RKO (cell line): ENCODE results near the gene ESF1.
"Not testable (repeated sequence)": the region's sequence is repeated elsewhere in the genome, so short reads cannot be mapped to it uniquely, and the experiment has no call there.

Experiments used
- DNase-seq: peaks from one replicate; pipeline ENCODE4 v3.0.0-alpha.2; 2016; ENCODE audit warnings: low spot score

The ESF1 gene

DNA sequence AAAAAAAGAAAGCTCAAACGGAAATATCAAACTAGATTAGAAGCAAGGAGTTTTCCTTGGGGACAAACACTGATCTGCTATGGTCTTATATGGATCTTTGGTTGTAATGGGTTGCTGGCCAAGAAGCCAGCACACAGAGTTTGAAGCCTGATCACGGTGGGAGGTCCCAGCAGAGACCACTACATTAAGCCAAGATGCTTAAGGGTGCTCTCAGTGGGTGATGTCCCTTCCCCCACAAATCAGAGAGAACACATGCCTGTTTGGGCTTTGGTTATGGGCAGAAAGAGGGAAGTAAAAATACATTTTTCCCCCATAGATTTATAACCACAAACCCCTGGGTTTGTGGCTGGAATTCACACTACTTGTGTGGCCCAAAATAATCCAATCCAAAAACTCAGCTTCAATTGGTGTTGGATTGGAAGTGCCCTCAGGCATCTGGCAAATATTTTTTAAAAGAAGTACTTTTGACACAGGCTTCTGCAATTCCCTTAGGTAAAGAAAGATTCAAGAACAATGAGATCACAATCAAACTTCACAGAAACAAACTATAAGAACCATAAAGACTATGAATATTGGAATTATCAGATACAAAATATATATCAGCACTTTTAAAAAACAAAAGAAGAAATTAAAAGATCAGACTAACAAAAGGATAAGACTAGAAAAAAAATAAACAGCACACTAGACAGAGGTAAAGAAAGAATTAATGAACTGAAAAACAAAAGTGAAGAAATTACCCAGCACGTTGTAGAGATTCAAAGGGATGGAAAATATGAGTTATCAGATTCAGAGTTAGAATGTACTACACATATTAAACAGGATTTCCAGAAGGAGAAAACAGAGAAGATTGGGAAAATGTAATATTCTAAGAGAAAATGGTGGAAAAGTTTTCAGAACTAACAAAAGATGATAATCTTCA is 44.7 kb downstream of the ESF1 start:
- no peak for DNase-seq

DNA sequence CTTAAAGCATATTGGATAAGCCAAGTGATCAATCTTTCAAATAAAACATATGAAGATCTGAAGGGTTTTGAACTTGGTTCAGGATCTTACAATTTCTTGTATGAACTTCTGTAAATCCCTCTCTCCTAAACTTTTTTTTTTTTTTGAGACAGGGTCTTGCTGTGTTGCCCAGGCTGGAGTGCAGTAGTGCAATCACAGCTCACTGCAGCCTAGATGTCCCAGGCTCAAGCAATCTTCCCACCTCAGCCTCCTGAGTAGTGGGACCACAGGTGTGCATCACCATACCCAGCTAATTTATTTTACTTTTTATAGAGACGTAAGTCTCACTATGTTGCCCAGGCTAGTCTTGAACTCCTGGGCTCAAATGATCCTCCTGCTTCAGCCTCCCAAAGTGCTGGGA is 46.5 kb downstream of the ESF1 start:
- not testable (repeated sequence) for DNase-seq

DNA sequence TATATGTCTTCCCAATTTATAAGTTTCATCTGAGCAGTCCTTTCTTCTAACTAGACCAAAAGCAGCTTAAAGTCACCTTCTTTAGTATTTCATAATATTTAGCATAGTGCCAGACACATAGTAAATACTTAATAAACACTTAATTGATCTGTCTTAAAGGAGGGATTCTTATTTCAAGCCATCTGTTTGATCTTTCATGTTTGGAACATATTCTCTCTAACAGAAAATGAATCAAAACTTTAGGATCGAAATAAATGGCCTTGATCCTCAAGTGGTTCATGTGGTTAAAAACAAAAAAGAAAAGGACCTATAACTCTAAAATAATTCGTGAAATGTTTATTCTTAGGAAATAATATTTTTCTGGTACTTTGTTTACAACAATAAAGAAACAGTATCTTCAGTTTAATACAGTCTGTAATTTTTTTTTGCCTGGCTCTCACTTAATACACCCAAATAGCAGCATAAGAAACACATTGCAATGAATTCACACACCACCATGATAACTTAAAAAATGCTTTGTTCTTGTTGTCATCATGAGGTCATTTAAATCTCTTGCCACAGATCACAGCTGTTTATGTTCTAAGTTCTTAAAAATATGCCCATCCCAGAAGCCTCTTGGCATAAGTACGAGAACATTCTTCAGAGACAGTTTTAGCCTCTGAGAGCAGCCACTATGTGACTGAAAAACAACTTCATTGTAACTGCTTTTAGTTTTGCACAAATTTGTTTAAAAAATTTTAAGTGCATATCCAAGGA is 48.1 kb downstream of the ESF1 start:
- DNase-seq: no peak

DNA sequence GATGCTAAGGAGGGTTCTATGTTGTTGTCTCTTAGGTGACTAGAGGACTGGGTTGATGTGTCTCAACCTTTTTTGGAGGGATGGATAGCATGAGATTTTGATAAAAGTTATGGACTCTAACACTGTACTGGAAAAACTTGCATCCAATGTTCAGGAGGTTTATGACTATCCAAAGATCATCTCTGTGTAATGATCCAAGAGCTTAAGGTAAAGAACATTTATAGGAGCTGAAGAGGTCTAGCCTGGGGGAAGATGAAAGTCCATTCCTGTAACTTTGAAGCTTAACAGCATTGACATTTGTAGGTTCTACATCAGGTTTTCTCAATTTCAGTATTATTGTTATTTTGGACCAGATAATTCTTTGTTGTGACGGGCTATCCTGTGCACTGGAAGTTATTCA is 48.9 kb downstream of the ESF1 start:
- no peak for DNase-seq

DNA sequence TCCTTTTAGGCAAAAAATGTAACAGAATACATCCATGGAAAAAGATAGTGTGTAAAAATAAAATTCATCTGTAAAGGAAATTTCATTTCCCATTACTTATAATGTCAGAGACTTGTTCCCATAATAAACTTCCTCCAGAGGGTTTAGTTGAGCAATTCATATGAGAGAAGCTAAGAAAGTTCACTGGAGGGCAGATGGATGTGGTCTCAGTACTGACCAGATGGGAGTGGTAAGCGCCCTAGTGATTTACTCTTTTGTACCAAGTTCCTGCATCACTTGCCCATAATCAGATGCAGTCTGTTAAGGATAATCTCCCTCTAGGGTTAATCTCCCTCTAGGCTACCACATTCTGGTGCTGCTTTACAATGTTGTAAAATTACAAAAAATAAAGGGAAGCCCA is 61.7 kb downstream of the ESF1 start:
- DNase-seq: no peak

DNA sequence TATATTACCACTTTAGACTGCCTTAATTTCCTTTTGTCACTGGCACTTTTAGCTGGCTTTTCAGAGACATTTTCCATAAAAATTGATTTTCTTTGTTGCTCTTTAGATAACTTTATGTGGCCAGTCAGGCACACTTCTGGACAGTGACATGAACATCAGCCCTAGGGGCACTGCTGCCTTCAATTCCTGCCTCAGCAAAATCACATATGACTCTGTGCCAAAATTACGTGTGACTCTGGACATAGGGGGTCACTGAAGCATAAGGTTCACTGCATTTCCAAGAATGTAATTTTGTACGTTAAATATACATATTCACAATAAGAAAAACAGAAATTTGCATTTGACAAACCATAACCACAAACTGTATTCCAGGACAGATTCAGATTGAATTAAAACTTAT is 66.5 kb downstream of the ESF1 start:
- no peak for DNase-seq

DNA sequence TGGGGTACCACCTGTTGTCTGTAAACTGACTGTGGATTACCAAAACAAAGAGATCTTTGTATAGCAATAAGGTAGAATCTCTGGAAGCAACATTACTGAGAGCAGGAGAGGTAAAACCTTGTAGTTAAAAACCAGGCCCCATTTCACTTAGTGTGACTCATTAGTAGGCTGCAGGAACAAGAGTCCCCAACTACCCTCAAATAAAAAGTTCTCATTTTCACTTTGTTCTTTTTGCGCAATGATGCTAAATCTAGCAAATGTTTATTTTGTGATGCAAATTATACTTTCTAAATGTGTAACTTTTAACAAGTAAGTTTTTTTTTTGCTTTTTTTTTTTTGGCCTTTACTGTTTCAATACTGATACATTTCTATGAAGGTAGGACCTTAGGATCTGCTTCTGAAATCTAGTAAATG is 67.1 kb downstream of the ESF1 start:
- no peak for DNase-seq

DNA sequence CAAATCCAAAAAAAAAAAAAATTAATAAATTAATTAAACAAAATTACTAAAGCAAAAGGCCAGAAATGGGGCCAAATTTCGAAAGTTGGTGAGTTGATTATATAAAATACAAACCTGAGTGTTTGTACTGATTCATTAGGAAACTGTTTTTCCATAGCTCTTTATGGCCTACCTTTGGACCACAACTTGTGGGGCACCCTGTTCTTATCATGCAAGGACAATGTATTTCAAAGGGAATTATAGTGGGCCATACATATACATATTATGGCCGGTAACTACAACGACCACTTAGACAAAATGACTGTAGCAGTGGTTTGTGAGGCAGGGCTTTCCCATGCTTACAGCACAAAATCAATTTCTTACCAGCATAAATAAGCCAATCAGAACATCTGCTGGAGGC is 69.5 kb downstream of the ESF1 start:
- DNase-seq: no peak

DNA sequence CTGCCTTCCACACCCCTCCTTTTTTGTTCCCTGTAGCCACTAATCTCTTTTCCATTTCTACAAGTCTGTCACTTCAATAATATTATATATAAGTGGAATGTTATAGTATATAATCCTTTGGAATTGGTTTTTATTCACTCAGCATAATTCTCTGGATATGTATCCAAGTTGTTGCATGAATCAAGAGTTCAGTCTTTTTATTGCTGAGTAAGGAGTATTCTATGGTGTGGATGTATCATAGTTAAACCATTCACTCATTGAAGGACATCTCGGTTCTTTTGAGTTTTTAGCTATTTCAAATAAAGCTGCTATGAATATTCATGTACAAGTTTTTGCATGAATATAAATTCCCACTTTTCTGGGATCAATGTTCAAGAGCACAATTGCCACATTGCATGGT is 76.5 kb downstream of the ESF1 start:
- DNase-seq: no peak

DNA sequence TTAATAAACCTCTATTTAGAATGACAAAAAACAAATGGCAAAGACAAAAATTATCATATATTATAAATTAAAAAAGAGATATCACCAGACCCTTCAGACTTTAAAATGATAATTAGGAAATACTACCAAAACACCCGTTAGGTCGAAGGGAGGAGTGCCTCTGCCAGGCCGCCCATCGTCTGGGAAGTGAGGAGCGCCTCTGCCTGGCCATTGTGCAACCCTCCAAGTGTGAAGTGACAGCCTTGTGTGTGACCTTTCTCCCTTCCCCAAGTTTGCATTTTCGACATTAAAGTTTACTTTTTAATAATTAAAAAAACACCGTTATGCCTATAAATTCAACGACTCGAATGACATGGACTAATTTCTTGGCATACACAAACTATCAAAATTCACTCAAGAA is 81.5 kb downstream of the ESF1 start:
- DNase-seq: no peak

DNA sequence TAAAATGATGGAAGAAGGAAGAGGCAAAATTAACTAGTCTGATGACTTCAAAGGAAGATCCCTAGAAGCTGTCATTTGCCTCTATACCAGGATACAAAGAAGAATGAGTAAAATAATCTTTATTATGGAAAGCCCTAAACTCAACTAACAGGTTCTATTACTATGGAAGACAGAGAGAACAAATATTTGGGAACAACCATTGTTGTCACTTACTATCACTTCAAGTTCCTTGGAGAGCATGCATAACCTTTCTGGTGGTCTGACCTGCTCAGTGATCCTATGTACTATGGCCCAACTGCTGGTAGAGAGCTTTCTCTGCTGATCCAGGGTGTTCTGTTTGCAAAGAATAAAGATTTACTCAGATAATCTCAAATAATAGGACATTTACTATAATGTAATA is 83.2 kb downstream of the ESF1 start:
- DNase-seq: no peak

DNA sequence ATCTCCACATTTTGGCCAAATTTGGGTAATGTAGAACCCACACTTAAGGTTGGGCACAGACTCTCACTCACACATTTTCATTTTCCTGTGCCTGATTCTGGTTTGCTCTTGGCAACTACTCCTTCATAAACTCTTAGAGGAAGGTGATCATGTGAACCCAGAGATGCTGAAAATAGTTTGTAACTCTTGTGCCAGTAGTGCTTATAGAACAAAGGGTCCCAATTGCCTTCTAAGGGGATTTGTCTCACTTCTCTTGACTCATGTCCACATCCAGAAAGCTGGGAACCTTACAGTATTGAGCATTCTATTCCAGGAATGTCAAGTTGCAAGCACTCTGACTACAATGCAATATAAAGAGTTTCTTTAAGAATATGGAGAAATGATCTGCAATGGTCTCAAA is 84.0 kb downstream of the ESF1 start:
- DNase-seq: no peak

DNA sequence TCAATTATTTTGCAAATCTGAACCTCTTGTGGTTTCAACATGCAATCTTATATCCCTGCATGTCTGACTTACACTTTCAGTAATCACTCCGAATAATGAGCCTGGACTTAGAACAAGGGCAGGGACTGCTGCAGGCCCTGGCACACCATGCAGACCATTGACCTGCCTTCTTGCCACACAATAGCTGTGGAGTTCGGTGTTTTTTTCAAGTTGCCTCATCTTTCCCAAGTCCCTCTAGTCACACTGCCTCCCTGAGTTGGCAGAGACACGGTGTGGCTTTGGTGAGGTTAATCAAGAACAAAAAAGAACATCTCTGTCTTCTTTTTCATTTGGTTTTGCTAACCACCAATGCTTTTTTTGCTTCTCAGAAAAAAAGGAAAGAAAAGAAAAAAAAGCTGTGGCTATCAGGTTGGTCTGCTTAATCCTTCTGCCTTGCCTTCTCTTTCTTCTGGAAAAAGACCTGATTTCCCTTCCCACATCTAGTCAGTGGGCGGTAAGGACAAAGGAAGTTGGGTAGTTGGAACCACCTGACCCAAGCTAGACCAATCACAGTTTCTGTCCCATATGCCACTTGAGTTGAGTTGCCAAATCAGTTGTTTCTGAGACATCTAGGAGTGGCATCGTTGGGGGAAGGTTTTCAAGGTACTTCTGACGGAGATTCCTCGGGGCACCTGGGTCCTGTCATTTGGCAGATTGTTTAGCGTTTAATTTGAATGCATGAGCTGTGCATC is 90.1 kb downstream of the ESF1 start:
- DNase-seq: no peak

DNA sequence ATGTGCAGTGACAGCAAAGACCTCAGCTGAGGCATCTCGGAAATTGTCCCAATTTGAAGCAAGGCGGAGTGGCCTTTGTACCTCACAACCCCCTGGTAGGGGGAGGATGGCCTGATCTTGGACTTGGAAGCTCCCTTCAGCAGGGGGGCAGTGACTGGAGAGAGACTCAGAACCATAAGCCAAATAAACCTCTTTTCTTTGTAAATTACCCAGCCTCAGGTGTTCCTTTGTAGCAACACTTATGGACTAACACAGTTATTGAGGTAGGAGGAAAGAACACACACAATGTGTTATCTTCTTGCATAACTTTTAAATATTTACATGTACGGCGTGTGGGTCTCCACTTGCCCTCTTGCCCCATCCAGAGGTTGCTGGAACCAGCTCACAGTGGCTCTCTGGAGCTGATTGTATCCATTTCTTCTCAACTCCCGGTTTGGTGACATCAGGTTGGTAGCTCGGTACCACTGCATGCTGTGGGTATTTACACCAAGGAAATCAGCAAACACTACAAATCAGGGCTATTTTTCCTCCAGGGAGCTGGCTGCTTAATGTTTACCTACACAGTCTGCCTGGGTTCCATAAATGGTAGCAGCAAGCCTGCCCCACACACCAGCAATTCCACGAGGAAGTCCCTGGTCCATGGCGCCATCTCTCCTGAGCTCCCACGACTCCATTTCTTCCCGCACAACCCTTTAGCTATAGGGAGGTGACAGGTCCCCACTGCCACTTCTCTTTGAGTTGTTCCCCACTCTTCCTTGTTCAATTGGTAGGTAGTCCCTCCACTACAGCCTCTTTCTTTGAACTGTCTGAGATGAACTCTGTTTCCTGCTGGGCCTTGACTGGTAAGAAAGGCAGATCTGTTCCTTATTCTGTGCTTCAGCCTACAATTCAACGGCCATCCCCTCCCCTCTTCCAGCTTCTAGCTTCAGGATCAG is 91.7 kb downstream of the ESF1 start:
- no peak for DNase-seq

DNA sequence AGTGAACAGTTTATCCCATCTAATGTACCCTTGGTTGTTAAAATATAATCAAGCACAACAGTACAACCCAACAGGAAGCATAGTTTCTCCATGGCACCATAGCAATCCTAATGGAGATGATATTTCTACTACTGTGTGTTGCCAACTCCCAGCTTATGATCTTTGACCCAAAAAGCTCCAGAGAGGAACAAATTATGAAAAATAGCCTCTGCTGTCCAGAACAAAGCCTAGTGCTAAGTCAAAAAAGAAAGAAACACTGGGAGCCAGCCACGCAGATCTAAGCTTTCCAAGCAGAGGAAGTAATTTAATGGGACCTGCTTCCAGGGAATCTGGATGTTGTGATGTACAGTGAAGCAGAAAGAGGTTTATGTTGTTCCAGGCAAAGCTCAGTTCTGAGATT is 93.8 kb downstream of the ESF1 start:
- DNase-seq: no peak

DNA sequence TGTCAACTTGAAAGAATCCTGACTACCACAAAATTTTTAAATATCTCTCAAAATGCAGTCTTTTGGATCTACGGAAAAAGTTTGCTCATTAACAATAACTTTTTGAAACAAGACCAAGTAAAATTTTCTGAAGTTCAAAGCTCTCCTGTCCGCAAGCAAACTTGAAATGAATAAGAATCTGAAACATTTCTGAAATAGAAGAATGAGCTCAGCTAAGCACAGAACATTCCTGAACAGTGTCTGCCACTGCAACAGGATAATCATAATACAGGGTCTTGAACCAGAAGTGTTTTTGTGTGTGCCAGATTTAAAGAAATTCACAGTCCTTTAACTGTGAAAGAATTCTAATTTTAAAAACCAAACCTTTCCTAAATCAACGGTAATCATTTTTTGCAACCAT is 96.9 kb downstream of the ESF1 start:
- no peak for DNase-seq

DNA sequence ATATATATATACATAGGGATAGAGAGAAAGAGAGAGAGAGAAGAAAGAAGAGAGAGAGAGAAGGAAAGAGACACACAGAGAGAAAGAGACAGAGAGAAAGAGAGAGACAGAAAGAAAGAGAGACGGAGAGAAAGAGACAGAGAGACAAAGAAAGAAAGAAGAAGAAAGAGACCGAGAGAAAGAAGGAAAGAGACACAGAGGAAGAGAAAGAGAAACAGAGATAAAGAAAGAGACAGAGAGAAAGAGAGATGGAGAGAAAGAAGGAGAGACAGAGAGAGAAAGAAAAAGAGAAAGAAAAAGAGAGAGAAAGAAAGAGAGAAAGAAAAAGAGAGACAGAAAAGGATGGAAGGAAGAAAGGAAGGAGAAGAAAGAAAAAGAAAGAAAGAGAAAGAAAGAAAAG is 99.1 kb downstream of the ESF1 start:
- no peak for DNase-seq

DNA sequence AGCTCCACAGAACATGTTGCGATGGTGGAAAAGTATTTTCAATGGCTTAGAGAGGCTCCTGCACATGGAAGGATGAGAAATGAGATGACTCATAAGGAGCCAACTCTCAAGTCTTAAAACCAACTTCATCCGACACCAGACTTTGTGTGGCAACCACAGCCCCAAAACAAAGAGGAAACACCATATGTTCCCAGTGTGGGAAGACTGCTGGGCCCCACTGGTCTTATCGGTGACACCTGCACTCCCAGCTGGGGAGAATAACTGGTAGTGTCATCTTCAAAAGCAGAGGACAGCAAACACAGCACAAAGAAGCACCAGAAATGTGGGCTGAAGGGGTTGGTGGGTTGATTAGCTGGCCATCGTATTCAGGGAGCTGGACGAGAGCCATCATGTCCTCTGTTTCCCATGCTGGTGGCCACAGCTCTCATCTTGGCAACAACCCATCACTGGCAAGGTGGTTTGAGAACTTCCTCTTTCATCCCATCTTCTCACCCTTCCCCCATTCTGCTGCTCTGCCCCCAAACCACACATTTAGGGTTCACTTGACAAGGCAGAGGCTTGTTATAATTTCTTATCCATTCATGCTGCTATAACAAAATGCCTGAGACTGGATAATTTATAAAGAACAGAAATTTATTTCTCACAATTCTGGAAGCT is 100.0 kb downstream of the ESF1 start:
- no peak for DNase-seq

DNA sequence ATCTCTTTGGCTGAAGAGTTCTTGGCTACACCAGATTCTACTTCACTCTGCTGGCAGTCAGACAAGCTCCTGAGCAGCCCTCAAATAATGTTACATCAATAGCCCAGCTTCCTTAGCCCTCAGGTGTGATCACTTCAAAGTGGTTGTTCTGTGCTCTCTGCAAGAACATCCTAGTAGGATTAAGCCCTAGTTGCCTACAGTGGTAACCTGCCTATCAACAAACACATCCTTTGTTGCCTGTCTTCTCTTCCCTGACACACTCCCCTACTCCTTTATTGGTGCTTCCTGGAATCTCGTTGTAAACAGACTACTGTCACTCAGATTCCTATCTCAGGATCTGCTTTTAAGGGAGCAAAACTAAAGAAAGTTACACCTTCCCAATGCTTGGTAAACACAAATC is 100.9 kb downstream of the ESF1 start:
- no peak for DNase-seq

DNA sequence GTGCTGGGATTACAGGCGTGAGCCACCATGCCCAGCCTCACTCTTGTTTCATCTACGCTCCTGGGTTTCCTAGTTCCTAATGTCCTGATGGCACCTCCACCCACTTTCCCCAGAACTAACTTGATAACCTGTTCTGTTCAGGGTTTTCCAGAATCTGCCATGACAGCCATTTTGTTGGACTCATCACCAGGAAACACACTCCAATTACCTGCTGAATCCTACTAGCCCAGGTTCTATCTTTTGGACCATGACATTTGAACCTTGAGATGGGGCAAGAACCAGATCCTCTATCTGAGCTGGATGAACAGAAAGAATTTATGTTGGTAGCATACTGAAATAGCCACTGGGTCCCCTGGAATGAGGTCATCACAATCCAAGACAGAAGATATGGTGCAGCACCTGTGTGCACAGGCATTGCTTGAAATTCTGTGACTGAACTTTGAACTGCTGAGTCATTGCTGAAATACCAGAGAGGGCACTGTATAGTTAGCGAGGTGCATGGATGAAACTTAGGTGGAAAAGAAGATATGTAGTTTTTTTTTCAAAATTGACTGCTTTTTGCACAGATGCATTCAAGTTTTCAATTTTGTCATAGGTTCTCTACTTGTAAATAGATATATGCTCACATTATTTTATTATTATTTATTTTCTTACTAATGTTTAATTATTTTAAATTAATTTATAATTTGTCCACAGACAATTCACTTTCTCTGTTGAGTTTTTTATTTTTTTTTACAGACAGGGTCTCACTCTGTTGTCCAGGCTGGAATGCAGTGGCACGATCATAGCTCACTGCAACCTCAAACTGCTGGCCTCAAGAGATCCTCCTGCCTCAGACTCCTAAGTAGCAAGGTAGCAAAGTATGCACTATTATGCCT is 103.2 kb downstream of the ESF1 start:
- peak; percentile 20 for DNase-seq
